Left lung (tissue), 10 donors: Measurements from ENCODE around the gene PCSK7. TPM values are rescaled to one million over a fixed set of nuclear protein-coding genes. Genes with fewer than 3 reads are reported as not detected.

Source experiments
- ATAC-seq: fragments of 200-7000 bp; cut with Tn5 transposase; one replicate; pipeline ENCODE4 v1.9.1; 2020; ENCODE audit warnings: moderate library complexity
- DNase-seq, 4 donors: peaks; one replicate each; pipeline ENCODE4 v3.0.0-alpha.2; 2013 to 2020
- H3K27ac ChIP-seq, 2 donors: fragments of 200-600 bp; sonication (generic) in 1 of 2; one replicate each; pipeline versions ENCODE4 v1.5.0 to v1.8.0; 2020 to 2021
- H3K27me3 ChIP-seq, 2 donors: fragments of 200-600 bp; sonication (generic) in 1 of 2; one replicate each; pipeline versions ENCODE4 v1.5.0 to v1.8.0; 2020 to 2021
- H3K36me3 ChIP-seq, 2 donors: fragments of 200-600 bp; sonication (generic) in 1 of 2; one replicate each; pipeline versions ENCODE4 v1.5.0 to v1.8.0; 2020 to 2021
- H3K4me1 ChIP-seq, 2 donors: fragments of 200-600 bp; one replicate each; pipeline ENCODE4 v1.8.0; 2021
- H3K4me3 ChIP-seq, 2 donors: fragments of 200-600 bp; sonication (generic) in 1 of 2; one replicate each; pipeline versions ENCODE4 v1.5.0 to v1.8.0; 2020 to 2021; ENCODE audit warnings: mild to moderate bottlenecking in 1 of 2
- H3K9me3 ChIP-seq, 2 donors: fragments of 200-600 bp; sonication (generic) in 1 of 2; one replicate each; pipeline versions ENCODE4 v1.5.0 to v1.8.0; 2020 to 2021
- intact Hi-C, 2 donors: fragments of 100-400 bp; cut with DNase I; formaldehyde crosslinking; loops; one replicate each; pipeline versions ENCODE4 v1.11.2 to v1.14.2; 2022
- polyA plus RNA-seq, 6 donors: library from polyadenylated mRNA; unstranded; fragments of 120-200 nt; gene quantifications; one replicate each; pipeline ENCODE4 v1.2.1, GENCODE V29; 2013; ENCODE audit not compliant: insufficient read length in 6 of 6
- total RNA-seq, 2 donors: library from RNA; stranded (reverse); fragmentation: NEBNext Ultra II Directional; extraction: Animal tissue kit (Norgen Biotek cat#: 25700); gene quantifications; one replicate each; pipeline ENCODE4 v1.2.1, GENCODE V29; 2021
- TF ChIP-seq, protein P1 (sequence below), 2 donors: fragments of 200-600 bp; sonication (generic) in 1 of 2; IDR thresholded peaks; one replicate each; pipeline versions ENCODE4 v1.5.0 to v1.8.0; 2021; ENCODE audit warnings: antibody characterized with exemption in 2 of 2
- donor health status: DM: no; HTN: yes; CAD: no.
- donor health status: DM: no; HTN: no; CAD: no.

PCSK7 gene
- total and polyA plus RNA-seq, 8 donors = 24.5 to 77.8 (median 30.2) TPM

- Histone ChIP-seq H3K4me3 (no peak overlapping the region), H3K36me3 (peaks cover 0 to 27% of the 10 kb centered on the region in 2 donors), H3K9me3 (no peaks in the 10 kb centered on the region), H3K4me1 (no peaks in the 10 kb centered on the region), H3K27ac (no peak overlapping the region), H3K27me3 (no peaks in the 10 kb centered on the region)
- intact Hi-C loops = no loop called here
- ATAC-seq (no peak), DNase-seq (no peak)
- TF ChIP-seq, protein P1, sequence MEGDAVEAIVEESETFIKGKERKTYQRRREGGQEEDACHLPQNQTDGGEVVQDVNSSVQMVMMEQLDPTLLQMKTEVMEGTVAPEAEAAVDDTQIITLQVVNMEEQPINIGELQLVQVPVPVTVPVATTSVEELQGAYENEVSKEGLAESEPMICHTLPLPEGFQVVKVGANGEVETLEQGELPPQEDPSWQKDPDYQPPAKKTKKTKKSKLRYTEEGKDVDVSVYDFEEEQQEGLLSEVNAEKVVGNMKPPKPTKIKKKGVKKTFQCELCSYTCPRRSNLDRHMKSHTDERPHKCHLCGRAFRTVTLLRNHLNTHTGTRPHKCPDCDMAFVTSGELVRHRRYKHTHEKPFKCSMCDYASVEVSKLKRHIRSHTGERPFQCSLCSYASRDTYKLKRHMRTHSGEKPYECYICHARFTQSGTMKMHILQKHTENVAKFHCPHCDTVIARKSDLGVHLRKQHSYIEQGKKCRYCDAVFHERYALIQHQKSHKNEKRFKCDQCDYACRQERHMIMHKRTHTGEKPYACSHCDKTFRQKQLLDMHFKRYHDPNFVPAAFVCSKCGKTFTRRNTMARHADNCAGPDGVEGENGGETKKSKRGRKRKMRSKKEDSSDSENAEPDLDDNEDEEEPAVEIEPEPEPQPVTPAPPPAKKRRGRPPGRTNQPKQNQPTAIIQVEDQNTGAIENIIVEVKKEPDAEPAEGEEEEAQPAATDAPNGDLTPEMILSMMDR (IDR thresholded peaks at IDR 0.05) = no peak
Measured at GRCh38 chr11:117259417-117259816, 27.5 kb upstream of the PCSK7 start.

GRCh38 chr11:117258576-117258975 is 26.7 kb upstream of the PCSK7 start:
- intact Hi-C loops = no loop called here
- no peak for ATAC-seq
- Histone ChIP-seq H3K9me3 (no peaks in the 10 kb centered on the region), H3K27ac (no peak overlapping the region), H3K4me1 (no peaks in the 10 kb centered on the region), H3K4me3 (no peak overlapping the region), H3K27me3 (no peaks in the 10 kb centered on the region), H3K36me3 (peaks cover 0 to 36% of the 10 kb centered on the region in 2 donors)
- no peak for DNase-seq
- TF ChIP-seq, protein P1 (IDR thresholded peaks at IDR 0.05) = no peak

- H3K27me3 ChIP-seq = no peaks in the 10 kb centered on the region
- peak; percentile 27 for ATAC-seq
- no peaks in the 10 kb centered on the region for H3K4me1 ChIP-seq
- TF ChIP-seq, protein P1 (IDR thresholded peaks at IDR 0.05) = no peak
- H3K9me3 ChIP-seq = no peaks in the 10 kb centered on the region
- H3K36me3 ChIP-seq = peaks cover 0 to 43% of the 10 kb centered on the region in 2 donors
- H3K27ac ChIP-seq = no peak overlapping the region
- intact Hi-C loops = no loop called here
- H3K4me3 ChIP-seq = no peak overlapping the region
- DNase-seq = no peak
Measured at GRCh38 chr11:117256573-117256972, 24.7 kb upstream of the PCSK7 start.

- H3K4me3 ChIP-seq = no peak overlapping the region
- H3K27ac ChIP-seq = no peak overlapping the region
- H3K27me3 ChIP-seq = no peaks in the 10 kb centered on the region
- DNase-seq (no peak), ATAC-seq (no peak)
- TF ChIP-seq, protein P1 (IDR thresholded peaks at IDR 0.05) = no peak
- H3K36me3 ChIP-seq = peaks cover 0 to 37% of the 10 kb centered on the region in 2 donors
- no peaks in the 10 kb centered on the region for H3K9me3 ChIP-seq
- intact Hi-C loops = no loop called here
- H3K4me1 ChIP-seq = no peaks in the 10 kb centered on the region
Measured at GRCh38 chr11:117255966-117256365, 24.1 kb upstream of the PCSK7 start.

GRCh38 chr11:117251506-117251905 is 19.6 kb upstream of the PCSK7 start:
- TF ChIP-seq, protein P1 (IDR thresholded peaks at IDR 0.05) = no peak
- Histone ChIP-seq H3K9me3 (no peaks in the 10 kb centered on the region), H3K27ac (no peak overlapping the region), H3K36me3 (peaks cover 0 to 64% of the 10 kb centered on the region in 2 donors), H3K4me1 (no peaks in the 10 kb centered on the region), H3K27me3 (no peaks in the 10 kb centered on the region), H3K4me3 (no peak overlapping the region)
- DNase-seq (no peak), ATAC-seq (no peak)
- intact Hi-C loops = no loop called here
